DOHH2 (cell line): ENCODE data around the gene GIGYF1.
"Not testable (repeated sequence)": the region's sequence is repeated elsewhere in the genome, so short reads cannot be mapped to it uniquely, and the experiment has no call there.

ENCODE experiments used
- EZH2phosphoT487 ChIP-seq: fragments of 200-600 bp; sonication (generic); IDR thresholded peaks from 2 replicates; pipeline ENCODE4 v1.6.1; 2017; ENCODE audit warnings: borderline replicate concordance, mild to moderate bottlenecking, antibody characterized with exemption, low read length, moderate library complexity, mixed read lengths
- TF ChIP-seq, protein P1 (sequence below): fragments of 200-600 bp; sonication (generic); IDR thresholded peaks from one replicate; pipeline ENCODE4 v1.5.1; 2014; ENCODE audit warnings: antibody characterized with exemption, mild to moderate bottlenecking, low read depth, low read length; ENCODE audit not compliant: poor library complexity, severe bottlenecking

DNA sequence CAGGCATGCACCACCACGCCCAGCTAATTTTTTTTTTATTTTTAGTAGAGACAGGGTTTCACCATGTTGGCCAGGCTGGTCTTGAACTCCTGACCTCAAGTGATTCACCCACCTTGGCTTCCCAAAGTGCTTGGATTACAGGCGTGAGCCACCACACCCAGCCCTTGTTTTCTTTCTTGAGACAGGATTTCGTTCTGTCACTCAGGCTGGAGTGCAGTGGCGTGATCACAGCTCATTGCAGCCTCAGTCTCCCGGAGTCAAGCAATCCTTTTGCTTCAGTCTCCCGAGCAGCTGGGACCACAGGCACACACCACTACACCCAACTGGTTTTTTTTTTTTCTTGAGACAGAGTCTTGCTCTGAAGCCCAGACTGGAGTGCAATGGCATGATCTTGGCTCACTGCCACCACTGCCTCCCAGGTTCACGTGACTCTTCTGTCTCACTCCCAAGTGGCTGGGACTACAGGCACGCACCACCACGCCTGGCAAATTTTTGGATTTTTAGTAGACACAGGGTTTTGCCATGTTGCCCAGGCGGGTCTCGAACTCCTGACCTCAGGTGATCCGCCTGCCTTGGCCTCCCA lies 31.8 kb downstream of the GIGYF1 start:
- TF ChIP-seq, protein P1, sequence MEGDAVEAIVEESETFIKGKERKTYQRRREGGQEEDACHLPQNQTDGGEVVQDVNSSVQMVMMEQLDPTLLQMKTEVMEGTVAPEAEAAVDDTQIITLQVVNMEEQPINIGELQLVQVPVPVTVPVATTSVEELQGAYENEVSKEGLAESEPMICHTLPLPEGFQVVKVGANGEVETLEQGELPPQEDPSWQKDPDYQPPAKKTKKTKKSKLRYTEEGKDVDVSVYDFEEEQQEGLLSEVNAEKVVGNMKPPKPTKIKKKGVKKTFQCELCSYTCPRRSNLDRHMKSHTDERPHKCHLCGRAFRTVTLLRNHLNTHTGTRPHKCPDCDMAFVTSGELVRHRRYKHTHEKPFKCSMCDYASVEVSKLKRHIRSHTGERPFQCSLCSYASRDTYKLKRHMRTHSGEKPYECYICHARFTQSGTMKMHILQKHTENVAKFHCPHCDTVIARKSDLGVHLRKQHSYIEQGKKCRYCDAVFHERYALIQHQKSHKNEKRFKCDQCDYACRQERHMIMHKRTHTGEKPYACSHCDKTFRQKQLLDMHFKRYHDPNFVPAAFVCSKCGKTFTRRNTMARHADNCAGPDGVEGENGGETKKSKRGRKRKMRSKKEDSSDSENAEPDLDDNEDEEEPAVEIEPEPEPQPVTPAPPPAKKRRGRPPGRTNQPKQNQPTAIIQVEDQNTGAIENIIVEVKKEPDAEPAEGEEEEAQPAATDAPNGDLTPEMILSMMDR, result not testable (repeated sequence)
- TF ChIP-seq EZH2phosphoT487, result not testable (repeated sequence)
